NCI-H774 (cell line): ENCODE results near the gene PITPNC1.
A peak's percentile ranks its signal among the peaks of the same experiment; 100 is the strongest.
"Not testable (repeated sequence)": the region's sequence is repeated elsewhere in the genome, so short reads cannot be mapped to it uniquely, and the experiment has no call there.

Experiments
- DNase-seq: peaks from one replicate; lab custom pipeline; 2025; lab: John Stamatoyannopoulos, UW

The PITPNC1 gene

DNA sequence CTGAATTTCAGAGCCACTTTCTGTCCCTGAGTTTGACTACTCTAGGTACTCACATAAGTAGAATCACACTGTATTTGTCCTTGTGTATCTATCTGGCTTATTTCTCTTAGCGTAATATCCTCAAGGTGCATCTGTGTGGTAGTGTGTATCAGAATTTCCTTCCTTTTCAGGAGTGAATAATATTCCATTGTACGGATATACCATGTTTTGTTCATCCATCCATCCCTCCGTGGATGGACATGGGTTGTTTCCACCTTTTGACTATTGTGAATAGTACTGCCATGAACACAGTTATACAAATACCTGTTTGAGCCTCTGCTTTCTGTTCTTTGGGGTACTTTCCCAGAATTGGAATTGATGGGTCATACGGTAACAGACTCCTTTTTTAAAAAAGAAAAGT, 111.7 kb downstream of the PITPNC1 start:
- no peak for DNase-seq

DNA sequence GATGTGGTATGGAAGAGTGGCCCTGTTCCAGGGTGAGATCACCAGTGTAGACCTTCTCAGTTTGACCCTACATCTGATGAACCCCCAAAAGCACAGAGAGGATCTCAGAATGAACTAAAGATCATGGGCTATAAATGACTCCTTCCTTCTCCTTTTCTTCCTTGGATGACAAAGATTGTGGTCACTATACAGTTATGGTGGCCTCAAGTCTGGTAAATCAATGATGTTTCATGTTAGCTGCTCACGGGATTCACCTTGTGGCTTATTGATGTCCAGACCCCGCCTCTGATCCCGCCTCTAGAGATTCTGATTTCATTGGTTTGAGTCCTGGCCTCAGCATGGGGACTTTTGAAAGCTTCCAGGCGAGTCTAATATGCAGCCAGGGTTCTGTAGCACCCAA, 112.2 kb downstream of the PITPNC1 start:
- DNase-seq = no peak

DNA sequence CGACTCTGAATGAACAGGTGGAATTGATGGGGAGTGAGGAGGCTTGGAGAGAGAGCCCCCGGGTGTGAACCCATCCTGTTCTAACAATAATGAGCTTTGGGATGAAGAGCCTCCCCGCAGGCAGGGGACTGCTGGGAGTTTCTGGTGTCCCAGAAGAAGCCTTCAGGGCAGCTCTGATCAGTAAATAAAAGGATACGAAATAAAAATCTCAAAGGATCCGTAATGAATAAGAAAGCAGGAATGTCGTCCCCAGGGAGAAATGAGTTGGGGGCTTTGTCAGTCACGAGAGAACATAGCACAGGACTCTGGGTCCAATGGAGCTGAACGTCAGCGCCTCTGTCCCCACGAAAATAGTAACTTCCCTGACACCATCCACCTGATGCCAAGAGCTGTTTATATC, 113.4 kb downstream of the PITPNC1 start:
- DNase-seq = no peak

DNA sequence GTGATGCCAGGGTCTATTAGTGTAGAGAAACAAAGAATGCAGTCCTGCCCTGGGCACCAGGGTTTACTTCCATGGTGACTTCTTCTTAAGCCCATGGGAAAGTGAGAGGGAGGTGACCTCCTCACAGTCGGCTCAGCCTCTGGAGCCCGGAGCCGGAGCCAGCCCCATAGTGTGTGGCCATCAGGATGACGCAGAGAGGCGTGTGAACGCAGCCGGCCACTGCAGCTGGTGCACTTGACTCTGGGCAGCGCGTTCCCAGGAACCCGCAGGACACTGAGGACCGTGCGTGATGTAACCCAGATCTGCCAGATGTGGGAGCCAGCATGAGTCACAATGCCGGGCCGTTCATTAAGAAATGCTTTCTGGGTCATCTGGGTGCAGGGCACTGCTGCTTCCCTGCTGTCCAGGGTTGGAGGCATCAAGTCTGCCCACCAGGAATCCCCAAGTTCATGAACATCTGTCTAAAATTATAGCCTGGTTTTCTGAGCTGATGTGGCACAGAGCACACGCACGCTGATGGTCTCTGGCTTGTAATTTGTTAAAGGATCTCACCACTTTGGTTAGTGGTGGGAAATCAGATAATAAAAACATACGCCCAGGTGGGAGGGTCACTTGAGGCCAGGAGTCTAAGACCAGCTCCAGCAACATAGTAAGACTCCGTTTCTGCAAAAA, 114.1 kb downstream of the PITPNC1 start:
- peak; percentile 85 for DNase-seq

DNA sequence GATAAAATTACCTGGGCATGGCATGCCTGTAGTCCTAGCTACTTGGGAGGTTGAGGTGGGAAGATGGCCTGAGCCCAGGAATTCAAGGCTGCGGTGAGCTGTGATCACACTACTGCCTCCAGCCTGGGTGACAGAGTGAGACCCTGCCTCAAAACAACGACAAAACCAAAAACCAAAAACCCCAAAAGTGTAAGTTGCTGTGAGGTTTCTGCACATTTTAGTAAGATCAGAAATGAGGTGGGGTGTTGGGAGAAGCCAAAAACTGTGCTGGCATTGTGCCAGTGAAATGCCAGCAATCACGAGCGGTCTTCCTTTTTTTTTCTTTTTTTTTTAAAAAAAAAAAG, 114.6 kb downstream of the PITPNC1 start:
- no peak for DNase-seq

DNA sequence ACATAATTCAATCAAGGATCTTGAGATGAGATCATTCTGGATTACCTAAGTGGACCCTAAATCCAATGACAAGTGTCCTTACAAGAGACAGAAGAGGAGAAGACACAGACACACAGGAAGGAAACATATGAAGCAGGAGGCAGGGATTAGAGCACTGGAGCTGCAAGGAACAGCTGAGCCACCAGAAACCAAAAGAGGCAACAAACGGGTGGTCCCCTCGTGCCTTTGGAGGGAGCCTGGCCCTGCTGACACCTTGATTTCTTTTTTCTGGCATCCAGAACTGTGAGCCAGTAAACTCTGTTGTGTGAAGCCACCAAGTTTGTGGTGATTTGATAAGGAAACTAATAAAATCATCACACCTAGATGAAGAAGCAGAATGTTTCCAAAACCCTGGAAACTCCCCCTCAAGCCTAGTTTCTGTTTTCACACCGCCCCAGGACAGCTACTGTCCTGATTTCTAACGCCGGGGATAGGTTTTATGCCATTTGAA, 115.2 kb downstream of the PITPNC1 start:
- DNase-seq = no peak

DNA sequence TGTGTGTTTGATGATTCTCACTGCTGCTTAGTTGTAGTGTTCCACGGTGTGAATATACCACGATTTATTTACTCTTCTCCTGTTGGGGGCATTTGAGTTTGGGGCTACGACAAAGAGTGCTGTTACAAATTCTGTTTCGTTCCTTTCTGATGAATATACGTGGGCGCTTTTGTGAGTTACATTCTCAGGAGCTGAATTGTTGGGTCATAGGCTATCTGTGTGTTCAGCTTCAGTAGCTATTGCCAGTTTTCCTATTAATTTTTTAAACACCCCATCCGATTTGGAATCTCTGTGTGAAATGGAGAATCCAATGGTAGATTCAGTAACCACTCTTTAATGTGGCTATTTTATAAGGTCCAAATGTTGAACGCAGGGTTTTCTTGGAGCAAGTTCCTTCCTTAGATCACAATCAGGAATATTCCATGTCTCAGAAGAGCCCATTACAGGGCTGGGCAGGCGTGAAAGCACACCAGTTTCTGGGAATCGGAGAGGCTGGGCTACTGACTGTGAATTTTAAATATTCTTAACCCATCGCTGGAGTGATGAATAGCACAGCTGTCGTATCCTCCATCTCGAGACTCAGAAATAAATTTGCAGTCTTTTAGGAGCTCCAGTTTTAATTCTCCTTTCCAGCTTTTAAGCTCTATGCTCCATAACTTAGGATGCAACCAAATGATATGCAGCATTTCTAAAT, 115.9 kb downstream of the PITPNC1 start:
- DNase-seq = no peak

DNA sequence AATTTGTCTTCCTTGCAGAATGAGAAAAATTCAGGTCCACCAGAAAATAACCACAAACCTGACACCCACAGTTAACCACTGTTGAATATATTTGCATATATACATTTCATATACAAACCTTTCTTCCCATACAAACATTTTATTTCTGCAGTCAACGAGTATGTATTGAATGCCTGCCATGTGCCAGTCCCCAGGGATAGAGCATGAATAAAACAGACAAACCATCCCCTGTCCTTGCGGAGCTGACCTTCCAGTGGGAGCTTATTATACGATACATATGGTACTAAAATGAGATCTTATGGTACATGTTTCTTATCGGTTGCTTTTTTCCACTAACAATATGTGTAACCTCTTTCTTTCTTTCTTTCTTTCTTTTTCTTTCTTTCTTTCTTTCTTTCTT, 116.7 kb downstream of the PITPNC1 start:
- no peak for DNase-seq

DNA sequence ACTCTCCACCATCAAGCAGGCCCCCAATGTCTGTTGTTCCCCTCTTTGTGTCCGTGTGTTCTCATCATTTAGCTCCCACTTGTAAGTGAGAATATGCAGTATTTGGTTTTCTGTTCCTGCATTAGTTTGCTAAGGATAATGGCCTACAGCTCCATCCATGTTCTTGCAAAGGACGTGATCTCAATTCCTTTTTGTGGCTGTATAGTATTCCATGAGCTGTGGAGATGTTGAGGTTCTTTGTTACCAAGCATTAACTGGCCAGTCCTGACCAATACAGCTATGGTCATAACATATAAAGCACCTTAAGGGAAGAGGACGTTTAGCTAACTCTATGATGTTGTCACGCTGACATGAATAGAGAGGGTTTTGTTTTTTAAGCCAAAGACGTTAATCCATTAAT, 118.5 kb downstream of the PITPNC1 start:
- DNase-seq = not testable (repeated sequence)

DNA sequence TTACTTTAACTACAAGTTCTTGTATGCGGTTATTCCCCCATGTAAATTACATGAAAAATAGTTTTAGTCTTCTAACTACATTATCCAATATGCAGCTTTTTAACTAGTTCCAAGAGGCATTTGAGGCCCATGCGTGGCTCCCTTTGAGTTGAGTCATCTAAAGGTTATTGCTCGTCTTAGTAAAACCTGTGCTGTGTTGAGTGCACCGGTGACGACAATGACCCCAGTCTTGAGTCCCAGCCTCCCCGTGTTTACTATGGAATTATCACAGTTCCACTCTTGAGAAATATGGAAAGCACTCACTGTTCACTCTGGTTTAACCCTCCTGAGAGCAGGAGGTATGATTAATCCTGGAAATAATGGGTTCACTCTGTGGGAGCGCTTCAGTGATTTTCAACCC, 119.2 kb downstream of the PITPNC1 start:
- no peak for DNase-seq

DNA sequence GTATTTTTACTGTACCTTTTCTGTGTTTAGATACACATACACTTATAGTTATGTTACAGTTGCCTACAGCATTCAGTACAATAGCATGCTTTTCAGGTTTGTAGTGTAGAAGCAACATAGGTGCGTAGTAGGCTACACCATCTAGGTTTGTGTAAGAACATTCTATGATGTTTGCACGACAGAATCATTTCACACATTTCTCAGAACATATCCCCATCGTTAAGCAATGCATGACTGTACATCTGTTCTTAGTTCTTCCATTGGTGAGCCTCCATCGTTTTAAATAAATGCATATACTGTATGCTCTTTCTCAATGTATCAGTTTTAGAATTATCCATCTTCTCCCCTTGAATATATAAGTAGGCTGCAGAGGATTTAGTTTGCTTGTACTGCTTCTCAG, 122.6 kb downstream of the PITPNC1 start:
- DNase-seq = no peak

DNA sequence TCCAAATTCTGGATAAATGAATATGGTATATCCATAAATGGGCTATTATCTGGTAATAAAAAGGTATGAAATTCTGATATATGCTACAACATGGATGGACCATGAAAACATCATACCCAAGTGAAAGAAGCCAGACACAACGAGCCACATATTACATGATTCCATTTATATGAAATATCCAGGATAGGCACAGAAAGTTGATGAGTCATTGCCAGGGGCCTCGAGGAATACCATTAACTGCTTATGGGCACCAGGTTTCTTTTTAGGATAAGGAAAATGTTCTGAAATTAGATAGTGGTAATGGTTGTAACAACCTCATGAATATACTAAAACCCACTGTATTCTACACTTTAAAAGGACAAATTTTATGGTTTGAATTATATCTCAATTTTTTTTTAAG, 123.2 kb downstream of the PITPNC1 start:
- no peak for DNase-seq

DNA sequence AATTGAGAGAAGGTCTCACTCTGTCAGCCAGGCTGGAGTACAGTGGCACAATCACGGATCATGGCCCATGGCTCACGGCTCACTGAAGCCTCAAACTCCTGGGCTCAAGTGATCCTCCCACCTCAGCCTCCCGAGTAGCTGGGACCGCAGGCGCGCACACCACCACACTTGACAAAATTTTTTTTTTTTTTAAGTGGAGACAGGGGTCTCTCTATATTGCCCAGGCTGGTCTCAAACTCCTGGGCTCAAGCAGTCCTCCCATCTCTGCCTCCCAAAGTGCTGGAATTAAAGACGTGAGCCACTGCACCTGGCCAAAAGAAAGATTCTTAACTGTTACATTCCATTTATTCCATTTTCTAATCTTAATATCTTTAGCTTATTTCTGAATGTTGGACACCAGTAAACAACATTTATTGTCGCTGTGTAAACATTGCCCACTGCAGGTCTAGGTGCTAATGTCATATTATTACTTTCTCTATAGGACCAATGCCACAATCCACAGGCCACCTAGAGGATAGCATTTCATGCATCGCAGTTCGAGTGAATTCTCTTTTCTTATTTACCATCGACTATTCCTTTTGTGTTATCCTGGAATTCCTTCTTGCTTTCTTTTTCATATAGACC, 123.7 kb downstream of the PITPNC1 start:
- DNase-seq = no peak

DNA sequence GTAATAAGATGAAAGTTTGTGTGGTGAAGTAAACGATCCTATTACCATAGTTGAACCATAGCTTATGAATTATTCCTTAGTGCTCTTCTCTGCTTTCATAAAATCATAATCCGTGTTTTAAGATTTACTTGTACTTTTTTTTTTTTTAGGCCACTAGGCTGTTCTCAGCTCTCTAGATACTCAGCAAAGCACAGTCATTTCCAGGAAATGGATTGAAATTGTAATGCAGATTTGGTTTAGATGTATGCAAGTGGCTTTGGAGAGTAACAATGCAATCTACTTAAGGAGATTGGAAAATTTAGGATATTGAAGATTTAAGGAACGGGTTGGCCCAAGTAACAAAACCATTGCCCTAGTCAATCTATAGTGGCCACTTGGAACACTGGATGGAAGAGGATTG, 125.1 kb downstream of the PITPNC1 start:
- no peak for DNase-seq

DNA sequence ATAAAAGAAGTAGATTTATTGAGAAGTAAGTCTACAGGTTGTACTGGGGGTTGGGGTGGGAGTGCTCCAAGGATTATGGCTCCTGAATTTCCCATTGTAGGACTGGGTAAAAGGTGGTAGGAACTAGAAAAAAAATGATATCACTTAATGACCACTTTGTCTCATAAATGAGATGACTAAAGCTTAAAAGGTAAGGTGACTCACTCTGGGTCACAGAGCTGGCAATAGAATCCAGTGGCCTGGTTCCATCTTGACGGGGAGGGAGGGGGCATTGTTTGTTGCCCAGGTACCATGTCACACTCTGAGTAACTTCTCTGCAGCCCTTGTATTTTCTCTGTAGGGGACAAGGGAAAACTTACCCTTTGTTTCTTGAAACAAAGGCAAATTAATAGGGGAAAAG, 126.1 kb downstream of the PITPNC1 start:
- DNase-seq = peak; percentile 18

DNA sequence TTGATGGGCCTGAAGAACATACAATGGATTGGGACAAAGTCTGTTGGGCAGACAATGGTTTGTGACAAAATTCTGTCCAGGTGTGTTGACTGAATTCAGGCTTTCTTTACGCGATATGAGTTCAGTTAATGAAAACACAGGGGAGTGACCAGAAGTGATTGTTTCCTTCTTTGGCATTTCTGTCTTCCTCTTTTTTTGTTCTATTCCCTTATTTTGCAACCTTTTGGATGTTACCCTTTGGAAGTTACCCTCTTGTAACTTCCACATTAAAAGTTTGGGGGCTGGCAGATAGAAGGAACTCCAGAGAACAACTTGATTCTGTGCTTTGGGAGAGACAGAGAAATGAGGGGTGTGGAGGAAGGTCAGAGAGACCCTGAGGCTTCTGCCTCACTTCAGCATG, 126.7 kb downstream of the PITPNC1 start:
- no peak for DNase-seq

DNA sequence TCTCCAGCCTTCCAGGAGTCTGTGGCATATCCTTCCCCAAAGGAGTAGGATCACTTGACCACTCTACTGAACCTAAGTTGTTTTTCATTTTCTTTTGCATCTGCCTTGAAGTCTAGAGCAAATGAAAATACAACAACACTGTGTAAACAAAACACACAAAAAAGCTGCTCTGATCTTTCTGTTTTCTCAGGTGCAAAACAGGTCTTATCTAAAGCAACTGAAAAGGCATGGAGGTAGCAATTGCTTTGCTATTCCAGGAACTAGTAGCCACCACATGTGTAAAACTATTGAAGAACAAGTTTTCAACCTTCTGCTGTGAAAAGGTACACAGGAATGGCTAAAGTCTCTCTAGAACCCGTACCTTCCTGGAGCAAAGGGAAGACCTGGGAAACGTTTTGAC, 127.1 kb downstream of the PITPNC1 start:
- peak; percentile 21 for DNase-seq

DNA sequence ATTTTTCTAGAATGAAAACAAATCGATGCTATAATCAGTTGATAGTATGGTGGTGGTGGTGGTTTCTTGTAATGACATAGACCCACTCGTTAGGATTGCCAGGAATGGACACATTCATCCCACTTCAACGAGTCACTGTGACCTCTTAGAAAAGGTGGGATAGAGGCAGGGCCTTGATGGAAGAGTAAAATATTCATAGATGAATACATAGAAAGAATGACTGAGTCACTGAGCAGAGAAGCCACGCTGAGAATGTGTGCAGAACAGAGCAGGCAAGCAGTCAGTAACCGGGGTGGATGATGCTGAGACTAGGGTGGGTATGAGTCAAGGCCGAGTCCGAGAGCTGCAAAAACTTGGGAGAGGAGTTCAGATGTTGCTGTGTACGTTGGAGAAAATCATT, 129.9 kb downstream of the PITPNC1 start:
- no peak for DNase-seq

DNA sequence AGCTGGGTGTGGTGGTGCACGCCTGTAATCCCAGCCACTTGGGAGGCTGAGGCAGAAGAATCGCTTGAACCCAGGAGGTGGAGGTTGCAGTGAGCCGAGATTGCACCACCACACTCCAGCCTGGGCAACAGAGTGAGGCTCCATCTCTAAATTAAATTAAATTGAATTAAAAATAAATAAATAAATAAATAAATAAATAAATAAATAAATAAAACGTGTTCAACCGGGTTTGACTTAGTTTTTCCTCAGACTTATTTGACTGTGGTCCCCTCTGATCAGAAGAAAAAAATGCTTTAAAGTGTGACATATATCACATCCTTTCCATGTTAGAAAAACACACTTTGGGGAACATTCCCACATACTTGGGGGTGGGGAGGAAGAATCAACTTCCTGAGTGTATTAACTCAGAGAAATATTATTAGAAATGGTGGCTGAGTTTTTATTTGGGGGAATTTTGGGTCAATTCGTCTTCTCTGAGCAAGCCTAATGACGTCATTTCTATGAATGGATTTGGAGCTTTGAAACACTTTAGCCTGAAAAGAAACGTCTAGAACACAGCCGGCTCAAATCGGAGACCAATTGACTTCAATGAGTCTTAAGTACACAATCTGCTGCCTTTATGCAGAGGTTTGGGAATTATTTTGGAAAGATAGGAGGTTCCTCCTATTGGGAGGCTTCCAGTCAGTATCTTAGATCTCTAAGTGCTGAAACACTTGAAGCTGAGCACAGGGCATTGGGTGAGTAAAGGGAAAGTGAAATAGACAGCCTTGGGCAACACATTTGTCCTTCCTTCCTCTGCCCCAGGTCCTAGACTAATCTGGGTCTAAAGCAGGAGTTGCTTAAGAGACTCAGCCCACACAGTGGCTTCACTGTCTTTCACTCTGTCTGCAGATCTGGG, 132.6 kb downstream of the PITPNC1 start:
- DNase-seq = no peak

DNA sequence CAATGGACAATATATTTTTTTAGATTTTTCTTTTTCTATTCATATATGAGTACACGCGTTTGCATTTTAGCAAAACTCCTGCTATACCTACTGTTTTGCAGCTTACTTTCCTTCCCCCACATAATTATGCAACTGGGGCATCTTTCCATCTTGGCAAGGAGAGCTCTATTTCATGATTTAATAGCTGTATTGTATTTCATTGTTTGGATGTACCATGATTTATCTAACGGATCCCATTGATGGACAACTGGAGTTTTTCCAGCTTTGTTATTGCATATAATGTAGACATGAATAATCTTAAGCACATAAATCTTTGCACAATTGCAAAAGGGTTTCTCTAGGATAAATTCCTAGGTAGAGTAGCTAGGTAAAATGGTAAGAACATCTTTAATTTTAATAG, 133.9 kb downstream of the PITPNC1 start:
- no peak for DNase-seq

DNA sequence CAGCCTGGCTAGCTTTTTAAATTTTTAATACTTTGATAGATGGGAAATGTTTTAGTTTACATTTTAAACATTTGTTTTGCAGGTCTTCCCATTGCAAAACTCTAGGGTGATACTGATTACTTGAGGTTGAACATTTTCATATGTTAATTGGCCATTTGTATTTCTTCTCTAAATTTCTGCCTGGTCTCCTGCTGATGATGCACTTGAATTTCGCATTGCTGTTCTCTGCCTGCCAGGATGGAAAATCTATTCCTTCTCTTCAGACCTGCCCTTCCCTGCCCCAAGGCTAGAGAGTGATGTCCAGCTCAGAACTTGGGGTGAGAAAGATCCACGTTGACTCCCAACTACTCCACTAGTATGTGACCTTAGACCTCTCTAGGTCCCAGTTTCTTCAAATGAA, 134.7 kb downstream of the PITPNC1 start:
- DNase-seq = no peak

DNA sequence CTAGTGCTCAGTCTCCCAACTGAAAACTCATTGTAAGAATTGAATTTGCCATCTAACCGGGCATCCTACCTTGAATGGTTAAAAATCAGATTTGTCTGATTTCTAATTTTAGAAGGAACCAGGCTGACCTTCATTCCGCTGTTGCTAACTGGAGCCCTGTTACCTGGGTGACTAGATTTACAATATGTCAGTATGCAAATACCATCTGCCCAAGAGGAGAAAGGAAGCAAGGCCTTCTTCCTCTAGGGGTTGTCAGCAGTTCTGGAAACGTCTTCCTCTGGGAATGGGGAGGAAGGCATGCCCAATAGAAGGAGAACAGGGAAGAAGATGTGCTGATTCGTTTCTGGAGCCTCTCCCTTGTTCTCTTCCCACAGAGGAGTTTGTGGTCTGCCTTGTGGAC, 137.9 kb downstream of the PITPNC1 start:
- peak; percentile 67 for DNase-seq
